Neural cell (in vitro differentiated cells): ENCODE data around the gene TBC1D24. TPM values are rescaled to one million over a fixed set of nuclear protein-coding genes. Genes with fewer than 3 reads are reported as not detected.

Source experiments
- H2AFZ ChIP-seq: fragments of 200-600, 300-800 bp; sonication (generic), shearing (Covaris generic); 2 replicates; pipeline ENCODE4 v1.6.0; 2014; ENCODE audit warnings: low read depth, mild to moderate bottlenecking, antibody characterized with exemption, low read length, moderate library complexity
- H3F3A ChIP-seq: fragments of 200-600 bp; shearing (Covaris generic); 2 replicates; pipeline ENCODE4 v1.6.1; 2016; ENCODE audit warnings: mild to moderate bottlenecking, moderate library complexity, mixed read lengths, antibody characterized with exemption, low read length; ENCODE audit not compliant: insufficient read depth, poor library complexity, severe bottlenecking
- H3K27ac ChIP-seq: fragments of 200-600, 300-800 bp; sonication (generic), shearing (Covaris generic); 2 replicates; pipeline ENCODE4 v1.5.1; 2014; ENCODE audit warnings: mild to moderate bottlenecking, low read length, moderate library complexity
- H3K27me3 ChIP-seq: fragments of 300-800, 200-600 bp; sonication (generic), shearing (Covaris generic); 2 replicates; pipeline ENCODE4 v1.6.0; 2014; ENCODE audit warnings: mild to moderate bottlenecking, low read depth, low read length, moderate library complexity; ENCODE audit not compliant: insufficient read depth
- H3K36me3 ChIP-seq: fragments of 300-800, 200-600 bp; sonication (generic), shearing (Covaris generic); 2 replicates; pipeline ENCODE4 v1.5.1; 2014; ENCODE audit warnings: mild to moderate bottlenecking, antibody characterized with exemption, low read length, moderate library complexity; ENCODE audit not compliant: insufficient read depth
- H3K4me2 ChIP-seq: fragments of 300-800, 200-600 bp; sonication (generic), shearing (Covaris generic); 2 replicates; pipeline ENCODE4 v1.6.0; 2014; ENCODE audit warnings: mild to moderate bottlenecking, low read length
- H3K4me3 ChIP-seq: fragments of 300-800, 200-600 bp; sonication (generic), shearing (Covaris generic); 2 replicates; pipeline ENCODE4 v1.5.1; 2014; ENCODE audit warnings: mild to moderate bottlenecking, low read length, moderate library complexity
- H3K79me2 ChIP-seq: fragments of 200-600 bp; shearing (Covaris generic); replicated peaks from 2 replicates; pipeline ENCODE4 v1.6.0; 2014; ENCODE audit warnings: mild to moderate bottlenecking, low read length, moderate library complexity; ENCODE audit not compliant: insufficient read depth
- H3K9ac ChIP-seq: fragments of 300-800, 200-600 bp; sonication (generic), shearing (Covaris generic); 2 replicates; pipeline ENCODE4 v1.6.1; 2016; ENCODE audit warnings: mild to moderate bottlenecking, low read length, mixed read lengths
- H3K9me2 ChIP-seq: fragments of 200-600 bp; shearing (Covaris generic); 2 replicates; pipeline ENCODE4 v1.6.1; 2016; ENCODE audit warnings: mild to moderate bottlenecking, low read length, mixed read lengths; ENCODE audit not compliant: insufficient read depth
- H3K9me3 ChIP-seq: fragments of 200-600, 300-800 bp; sonication (generic), shearing (Covaris generic); 2 replicates; pipeline ENCODE4 v1.6.1; 2016; ENCODE audit warnings: mild to moderate bottlenecking, mixed run types, low read length, moderate library complexity, mixed read lengths
- H4K20me1 ChIP-seq: fragments of 200-600 bp; shearing (Covaris generic); 2 replicates; pipeline ENCODE4 v1.6.1; 2016; ENCODE audit warnings: mild to moderate bottlenecking, mixed run types; ENCODE audit not compliant: insufficient read depth
- CTCF ChIP-seq: fragments of 450-650 bp; IDR thresholded peaks from 2 replicates; pipeline ENCODE4 v1.5.1; 2014; ENCODE audit warnings: antibody characterized with exemption, mild to moderate bottlenecking, moderate library complexity; ENCODE audit not compliant: poor library complexity, severe bottlenecking
- EP300 ChIP-seq: fragments of 450-650 bp; conservative IDR thresholded peaks from 2 replicates; pipeline ENCODE4 v1.6.1; 2014; ENCODE audit warnings: antibody characterized with exemption, mild to moderate bottlenecking, moderate library complexity; ENCODE audit not compliant: poor library complexity, severe bottlenecking
- EZH2 ChIP-seq: fragments of 200-600, 300-800 bp; shearing (Covaris generic), sonication (generic); IDR thresholded peaks from 2 replicates; pipeline ENCODE4 v1.6.1; 2014; ENCODE audit warnings: antibody characterized with exemption, low read length, borderline replicate concordance, mild to moderate bottlenecking; ENCODE audit not compliant: insufficient read depth, poor library complexity, severe bottlenecking
- MXI1 ChIP-seq: fragments of 450-650 bp; conservative IDR thresholded peaks from 2 replicates; pipeline ENCODE4 v1.6.1; 2014; ENCODE audit warnings: antibody characterized with exemption, mild to moderate bottlenecking; ENCODE audit not compliant: poor library complexity, severe bottlenecking
- POLR2AphosphoS5 ChIP-seq: IDR thresholded peaks from 2 replicates; pipeline ENCODE4 v1.6.1; 2012
- RAD21 ChIP-seq: fragments of 450-650 bp; conservative IDR thresholded peaks from 2 replicates; pipeline ENCODE4 v1.6.1; 2014; ENCODE audit warnings: antibody characterized with exemption, mild to moderate bottlenecking, moderate library complexity
- REST ChIP-seq: IDR thresholded peaks from 2 replicates; pipeline ENCODE4 v1.6.1; 2012; ENCODE audit warnings: borderline replicate concordance
- SMC3 ChIP-seq: fragments of 450-650 bp; conservative IDR thresholded peaks from 2 replicates; pipeline ENCODE4 v1.6.1; 2014; ENCODE audit warnings: antibody characterized with exemption, mild to moderate bottlenecking, moderate library complexity; ENCODE audit not compliant: poor library complexity
- TAF1 ChIP-seq: IDR thresholded peaks from 2 replicates; pipeline ENCODE4 v1.6.1; 2012; ENCODE audit warnings: low read depth
- polyA plus RNA-seq: library from polyadenylated mRNA; depleted of rRNA; stranded (reverse); fragments of >200 nt; gene quantifications from 2 replicates; pipeline ENCODE4 v1.2.3, GENCODE V29; 2014

TBC1D24 gene
- polyA plus RNA-seq, 1 donor from 2014 or later: 27.1 TPM

- H3K27ac ChIP-seq: no peak overlapping the region
- no peak overlapping the region for H2AFZ ChIP-seq
- H3K79me2 ChIP-seq: no peaks in the 10 kb centered on the region
- TF ChIP-seq EP300: no peak
- no peak for TF ChIP-seq EZH2
- no peak for TF ChIP-seq SMC3
- no peak for TF ChIP-seq CTCF
- TF ChIP-seq MXI1: no peak
- TF ChIP-seq RAD21: no peak
- no peak for TF ChIP-seq REST
- no peaks in the 10 kb centered on the region for H3F3A ChIP-seq
- H4K20me1 ChIP-seq: no peaks in the 10 kb centered on the region
- H3K4me3 ChIP-seq: no peak overlapping the region
- no peak overlapping the region for H3K9ac ChIP-seq
- no peaks in the 10 kb centered on the region for H3K9me2 ChIP-seq
- no peaks in the 10 kb centered on the region for H3K36me3 ChIP-seq
- no peaks in the 10 kb centered on the region for H3K27me3 ChIP-seq
- no peaks in the 10 kb centered on the region for H3K9me3 ChIP-seq
- no peak overlapping the region for H3K4me2 ChIP-seq
Measured at GRCh38 chr16:2529061-2529931, 54.4 kb downstream of the TBC1D24 start.

GRCh38 chr16:2529961-2530628 is 55.2 kb downstream of the TBC1D24 start:
- Histone ChIP-seq H3K36me3 (no peaks in the 10 kb centered on the region), H3F3A (no peaks in the 10 kb centered on the region), H3K79me2 (no peaks in the 10 kb centered on the region), H3K27ac (no peak overlapping the region), H3K27me3 (no peaks in the 10 kb centered on the region), H3K9ac (no peak overlapping the region), H3K4me3 (no peak overlapping the region), H3K9me3 (no peaks in the 10 kb centered on the region), H3K4me2 (no peak overlapping the region), H3K9me2 (no peaks in the 10 kb centered on the region), H2AFZ (no peak overlapping the region), H4K20me1 (no peaks in the 10 kb centered on the region)
- TF ChIP-seq CTCF: no peak
- TF ChIP-seq RAD21: no peak
- TF ChIP-seq SMC3: no peak
- no peak for TF ChIP-seq MXI1
- TF ChIP-seq POLR2AphosphoS5: no peak
- no peak for TF ChIP-seq TAF1
- TF ChIP-seq EP300: no peak
- TF ChIP-seq EZH2: no peak
- TF ChIP-seq REST: no peak
